Muscle of leg (tissue), 11 donors: ENCODE measurements around the gene CRYBG2. TPM values are rescaled to one million over a fixed set of nuclear protein-coding genes. Genes with fewer than 3 reads are reported as not detected.
"Not testable (repeated sequence)": the region's sequence is repeated elsewhere in the genome, so short reads cannot be mapped to it uniquely, and the experiment has no call there.

ENCODE experiments used
- DNase-seq: peaks from one replicate; pipeline ENCODE4 v3.0.0; 2013
- H3K27ac ChIP-seq: one replicate; pipeline ENCODE4 v1.5.1; 2013; ENCODE audit warnings: mild to moderate bottlenecking, low read length, control low read depth
- H3K27me3 ChIP-seq: one replicate; pipeline ENCODE4 v1.6.1; 2013; ENCODE audit warnings: low read length; ENCODE audit not compliant: control insufficient read depth, insufficient read depth
- H3K36me3 ChIP-seq: one replicate; pipeline ENCODE4 v1.6.1; 2013; ENCODE audit warnings: low read length; ENCODE audit not compliant: control insufficient read depth, insufficient read depth
- H3K4me1 ChIP-seq: one replicate; pipeline ENCODE4 v1.6.1; 2013; ENCODE audit warnings: low read length; ENCODE audit not compliant: control insufficient read depth, insufficient read depth
- H3K4me3 ChIP-seq: one replicate; pipeline ENCODE4 v1.5.1; 2013; ENCODE audit warnings: low read length, control low read depth
- H3K9me3 ChIP-seq: replicated peaks from 2 replicates; pipeline ENCODE4 v1.6.1; 2013; ENCODE audit warnings: low read depth, low read length; ENCODE audit not compliant: control insufficient read depth
- WGBS: methylation state at CpG from one replicate; pipeline ENCODE4 v1.1.5; 2013; ENCODE audit warnings: missing lambda C conversion rate; ENCODE audit not compliant: insufficient coverage; 5-methylcytosine and 5-hydroxymethylcytosine counted together
- polyA plus RNA-seq, 8 donors: library from polyadenylated mRNA; unstranded; fragments of 120-200 nt; gene quantifications; one replicate each; pipeline versions ENCODE4 v1.2.1 to v1.2.3, GENCODE V29; 2013; ENCODE audit warnings: inconsistent platforms in 1 of 8, low replicate concordance in 1 of 8; ENCODE audit not compliant: insufficient read length in 8 of 8, insufficient read depth in 1 of 8
- total RNA-seq: library from RNA; stranded (reverse); fragments of 120-200 nt; gene quantifications from one replicate; pipeline ENCODE4 v1.2.4, GENCODE V29; 2013

The CRYBG2 gene
- total and polyA plus RNA-seq, 9 donors = 0.07 to 1.6 (median 0.20) TPM; not detected in 4

DNA sequence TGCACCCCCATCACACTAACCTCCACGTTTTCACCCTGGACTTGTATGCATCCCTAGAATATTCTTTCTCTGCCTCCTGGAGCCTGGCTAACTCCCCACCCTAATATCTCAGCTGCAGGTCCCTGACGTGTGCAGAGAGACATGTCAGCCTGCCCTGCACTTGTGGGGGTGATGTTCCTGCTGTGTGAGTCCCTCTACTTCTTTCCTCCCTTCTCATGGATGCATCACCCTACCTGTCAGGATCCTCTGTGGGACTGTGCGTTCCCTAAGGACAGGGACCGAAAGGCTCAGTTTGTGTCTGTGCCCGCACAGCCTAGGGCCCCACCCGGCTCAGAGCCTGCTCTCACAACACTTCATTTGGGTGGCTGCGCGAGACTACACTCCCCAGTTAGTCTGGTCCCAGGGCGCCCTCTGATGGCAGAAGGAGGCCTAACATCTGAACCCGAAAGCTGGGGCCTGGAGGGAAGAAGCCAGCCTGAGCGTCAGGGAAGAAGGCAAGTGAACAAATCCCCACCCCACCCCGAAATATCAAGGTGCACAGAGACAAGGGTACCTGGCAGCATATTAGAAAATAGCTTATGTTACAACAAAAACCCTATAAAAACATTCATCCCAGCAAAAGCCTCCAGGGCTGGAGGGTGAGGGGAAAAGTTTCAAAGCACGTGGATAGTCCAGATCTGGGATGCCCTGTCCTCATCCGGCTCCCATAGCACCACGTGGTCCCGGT, 32.5 kb downstream of the CRYBG2 start:
- Histone ChIP-seq H3K27ac (no peak overlapping the region), H3K4me3 (no peak overlapping the region), H3K27me3 (no peaks in the 10 kb centered on the region), H3K9me3 (no peaks in the 10 kb centered on the region), H3K4me1 (peaks cover 4% of the 10 kb centered on the region), H3K36me3 (no peaks in the 10 kb centered on the region)
- peak; percentile 91 for DNase-seq
- 6% methylated on average over 3 of the region's 16 CpGs for WGBS

DNA sequence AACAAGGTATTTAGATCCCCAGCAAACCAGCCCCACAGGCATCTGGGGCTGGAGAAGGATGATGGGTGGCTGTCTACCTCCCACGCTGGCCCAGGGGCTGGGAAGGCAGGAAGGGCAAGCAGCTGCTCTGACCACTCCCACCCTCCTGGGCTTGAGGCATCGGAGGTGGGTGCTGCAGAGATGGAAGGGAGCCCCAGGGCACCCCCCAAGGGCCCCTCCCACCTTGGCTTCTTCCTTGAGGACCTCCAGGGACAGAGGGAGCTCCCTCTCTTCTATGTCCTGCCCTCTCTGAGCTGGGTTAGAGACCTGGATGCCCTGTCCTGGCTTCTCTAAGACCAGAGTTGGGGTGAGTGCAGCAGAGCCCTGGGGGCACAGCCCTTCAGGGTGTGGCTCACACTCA, 33.0 kb downstream of the CRYBG2 start:
- Histone ChIP-seq H3K4me3 (no peak overlapping the region), H3K27ac (no peak overlapping the region), H3K4me1 (peaks cover 4% of the 10 kb centered on the region), H3K9me3 (no peaks in the 10 kb centered on the region), H3K36me3 (no peaks in the 10 kb centered on the region), H3K27me3 (no peaks in the 10 kb centered on the region)
- no CpG with 5 or more reads among the region's 2 CpGs for WGBS
- no peak for DNase-seq

DNA sequence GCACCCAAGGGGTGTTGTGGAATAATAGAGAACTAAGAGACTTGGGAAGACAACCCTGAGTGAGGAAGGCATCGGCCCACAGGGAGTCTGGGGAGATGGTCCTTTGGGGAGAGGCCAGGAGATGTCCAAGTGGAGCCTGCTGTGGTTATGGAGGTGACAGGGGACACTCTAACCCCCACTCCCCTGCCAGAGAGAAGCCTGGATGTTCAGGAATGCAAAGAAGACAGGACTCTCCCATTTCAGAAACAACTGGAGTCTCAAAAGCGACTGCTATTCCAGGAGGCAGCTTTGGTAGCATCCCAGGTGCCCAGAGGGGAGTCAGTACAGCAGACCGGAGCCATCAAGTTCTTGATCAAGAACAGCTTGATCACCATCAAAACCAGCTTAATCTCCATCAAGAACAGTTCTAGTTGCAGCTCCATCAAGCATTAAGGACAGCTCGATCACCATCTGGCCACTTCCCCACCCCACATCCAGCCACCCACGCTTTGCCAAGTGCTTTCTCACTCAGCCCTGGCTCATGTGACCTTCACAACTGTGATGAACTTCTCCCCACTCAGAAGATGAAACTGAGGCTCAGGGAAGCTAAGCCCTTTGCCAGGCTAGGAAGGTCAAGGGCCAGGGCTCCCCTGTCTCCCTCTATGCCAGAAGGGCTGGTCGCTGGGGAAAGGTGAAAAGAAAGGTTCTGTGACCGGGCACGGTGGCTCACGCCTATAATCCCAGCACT, 35.4 kb downstream of the CRYBG2 start:
- no peaks in the 10 kb centered on the region for H3K36me3 ChIP-seq
- no peaks in the 10 kb centered on the region for H3K27me3 ChIP-seq
- H3K4me3 ChIP-seq = peak overlapping the region; percentile 8
- 81% methylated on average over 7 of the region's 9 CpGs for WGBS
- DNase-seq = peak; percentile 35
- no peak overlapping the region for H3K27ac ChIP-seq
- peaks cover 7% of the 10 kb centered on the region for H3K4me1 ChIP-seq
- H3K9me3 ChIP-seq = no peaks in the 10 kb centered on the region

DNA sequence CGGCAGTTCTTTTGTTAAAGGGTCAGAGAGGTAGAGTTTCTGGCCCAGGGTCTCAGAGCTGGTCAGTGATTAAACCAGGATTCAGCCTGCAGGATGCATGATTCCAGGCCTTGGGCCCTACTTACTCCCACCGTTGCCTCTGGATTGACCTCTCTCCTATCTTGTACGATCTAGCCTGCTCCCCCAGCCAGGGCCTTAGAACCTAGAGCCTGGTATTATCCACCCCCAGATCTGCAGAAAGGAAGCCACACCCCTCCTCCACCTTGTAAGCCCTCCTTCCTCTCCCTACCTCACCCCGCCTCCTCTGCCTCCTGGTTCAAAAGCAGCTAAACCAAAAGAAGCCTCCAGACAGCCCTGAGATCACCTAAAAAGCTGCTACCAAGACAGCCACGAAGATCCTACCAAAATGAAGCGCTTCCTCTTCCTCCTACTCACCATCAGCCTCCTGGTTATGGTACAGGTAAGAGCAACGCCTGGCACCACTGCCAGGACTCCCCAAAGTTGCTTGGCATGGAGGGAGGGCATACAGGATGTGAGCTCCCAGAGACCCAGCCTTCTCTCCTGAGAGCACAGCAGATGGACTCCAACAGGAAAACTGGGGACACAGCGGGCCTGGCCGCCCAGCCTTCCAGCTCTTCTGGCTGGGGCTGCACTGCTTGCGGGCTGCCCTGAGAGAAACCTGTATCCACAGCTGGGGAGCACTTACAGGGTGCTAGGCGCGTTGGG, 36.2 kb downstream of the CRYBG2 start, which contains the start of gene CD52:
Gene CD52, plus strand, starts transcription at position 347 of the 726 bp plus-strand sequence. Its CDS starts 60 bp downstream, at position 407.
- WGBS = 51% methylated on average over 5 of the region's 12 CpGs
- Histone ChIP-seq H3K9me3 (no peaks in the 10 kb centered on the region), H3K27ac (no peak within 1 kb of the TSS), H3K36me3 (no peaks in the 10 kb centered on the region), H3K4me1 (peaks cover 7% of the 10 kb centered on the region), H3K27me3 (no peaks in the 10 kb centered on the region), H3K4me3 (peak within 1 kb of the TSS; percentile 8)
- no peak for DNase-seq

DNA sequence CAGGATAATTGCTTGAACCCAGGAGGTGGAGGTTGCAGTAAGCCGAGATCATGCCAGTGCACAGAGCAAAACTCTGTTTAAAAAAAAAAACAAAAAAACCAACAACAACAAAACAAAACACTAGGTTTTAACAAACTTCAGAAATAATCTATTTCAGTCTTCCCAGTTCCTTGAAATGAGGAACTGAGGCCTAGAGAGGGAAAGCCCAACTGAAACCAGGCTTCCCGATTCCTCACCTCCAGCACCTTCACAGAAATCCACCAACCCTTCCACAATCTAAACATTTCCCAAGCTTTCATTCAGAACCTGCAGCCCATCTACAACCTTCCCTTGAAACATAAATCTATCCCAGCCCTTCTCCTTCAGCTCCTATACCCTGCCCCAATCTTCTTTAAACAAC, 36.8 kb downstream of the CRYBG2 start:
- Histone ChIP-seq H3K4me3 (no peak overlapping the region), H3K27me3 (no peaks in the 10 kb centered on the region), H3K9me3 (no peaks in the 10 kb centered on the region), H3K36me3 (no peaks in the 10 kb centered on the region), H3K27ac (no peak overlapping the region), H3K4me1 (peaks cover 7% of the 10 kb centered on the region)
- no peak for DNase-seq
- 71% methylated on average over 1 of the region's 2 CpGs for WGBS

DNA sequence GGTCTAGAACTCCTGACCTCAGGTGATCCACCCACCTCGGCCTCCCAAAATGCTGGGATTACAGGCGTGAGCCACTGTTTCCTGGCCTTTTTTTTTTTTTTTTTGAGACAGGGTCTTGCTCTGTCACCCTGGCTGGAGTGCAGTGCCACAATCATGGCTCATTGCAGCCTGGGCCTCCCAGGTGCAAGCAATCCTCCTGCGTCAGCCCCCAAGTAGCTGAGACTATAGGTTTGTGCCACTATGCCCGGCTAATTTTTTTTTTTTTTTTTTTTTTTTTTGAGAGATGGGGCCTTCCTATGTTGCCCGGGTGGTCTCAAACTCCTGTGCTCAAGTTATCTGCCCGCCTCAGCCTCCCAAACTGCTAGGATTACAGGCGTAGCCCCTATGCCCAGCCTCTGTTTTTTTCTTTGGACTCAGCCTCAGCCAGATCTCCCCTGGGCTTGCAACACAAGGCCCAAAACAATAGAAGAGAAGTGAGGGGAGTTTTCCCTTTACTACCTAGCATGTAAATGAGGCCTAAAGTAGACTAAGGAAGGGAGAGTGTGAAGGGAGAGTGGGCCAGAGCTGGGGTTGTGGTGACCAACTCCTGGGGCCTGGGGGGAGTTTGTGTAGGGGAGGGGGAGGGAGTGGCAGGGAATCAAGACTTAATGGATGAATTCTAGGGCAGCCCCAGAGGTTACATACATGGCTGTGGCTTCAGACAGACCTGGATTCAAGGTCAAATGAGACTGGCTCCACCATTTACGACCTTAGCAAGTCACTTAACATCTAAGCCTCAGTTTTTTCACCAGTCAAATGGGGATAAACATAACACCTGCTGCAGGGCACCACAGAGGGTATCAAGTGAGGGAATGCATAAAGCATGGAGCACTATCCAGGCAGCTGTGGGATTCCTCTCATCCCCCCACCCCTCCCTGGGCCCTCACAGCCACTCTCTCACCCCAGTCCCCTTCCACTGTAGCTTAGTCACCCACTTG, 37.8 kb downstream of the CRYBG2 start:
- WGBS = 89% methylated on average over 5 of the region's 8 CpGs
- H3K36me3 ChIP-seq = no peaks in the 10 kb centered on the region
- peaks cover 3% of the 10 kb centered on the region for H3K4me1 ChIP-seq
- DNase-seq = no peak
- no peaks in the 10 kb centered on the region for H3K27me3 ChIP-seq
- no peaks in the 10 kb centered on the region for H3K9me3 ChIP-seq
- no peak overlapping the region for H3K27ac ChIP-seq
- H3K4me3 ChIP-seq = no peak overlapping the region

DNA sequence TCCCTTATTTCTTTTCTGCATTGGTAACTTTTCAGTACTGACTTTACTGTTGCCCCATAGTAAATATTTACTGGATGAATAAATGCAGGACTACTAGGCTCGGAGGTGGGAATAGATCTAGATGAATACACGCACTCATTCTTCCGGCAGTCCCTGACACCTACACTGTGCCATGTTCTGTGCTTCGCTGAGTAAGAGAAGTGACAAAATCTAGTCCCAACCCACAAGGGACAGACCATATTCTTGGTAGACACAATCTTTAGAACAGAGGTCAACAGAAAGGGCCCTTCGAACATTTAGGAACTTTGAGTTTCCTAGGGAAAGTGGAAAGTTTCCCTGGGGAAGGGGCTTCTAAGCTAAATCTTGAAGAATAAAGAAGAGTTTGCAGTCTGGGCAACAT, 39.4 kb downstream of the CRYBG2 start:
- no CpG with 5 or more reads among the region's 5 CpGs for WGBS
- Histone ChIP-seq H3K27ac (no peak overlapping the region), H3K4me3 (no peak overlapping the region), H3K9me3 (no peaks in the 10 kb centered on the region), H3K4me1 (peaks cover 3% of the 10 kb centered on the region), H3K36me3 (no peaks in the 10 kb centered on the region), H3K27me3 (no peaks in the 10 kb centered on the region)
- DNase-seq = no peak

DNA sequence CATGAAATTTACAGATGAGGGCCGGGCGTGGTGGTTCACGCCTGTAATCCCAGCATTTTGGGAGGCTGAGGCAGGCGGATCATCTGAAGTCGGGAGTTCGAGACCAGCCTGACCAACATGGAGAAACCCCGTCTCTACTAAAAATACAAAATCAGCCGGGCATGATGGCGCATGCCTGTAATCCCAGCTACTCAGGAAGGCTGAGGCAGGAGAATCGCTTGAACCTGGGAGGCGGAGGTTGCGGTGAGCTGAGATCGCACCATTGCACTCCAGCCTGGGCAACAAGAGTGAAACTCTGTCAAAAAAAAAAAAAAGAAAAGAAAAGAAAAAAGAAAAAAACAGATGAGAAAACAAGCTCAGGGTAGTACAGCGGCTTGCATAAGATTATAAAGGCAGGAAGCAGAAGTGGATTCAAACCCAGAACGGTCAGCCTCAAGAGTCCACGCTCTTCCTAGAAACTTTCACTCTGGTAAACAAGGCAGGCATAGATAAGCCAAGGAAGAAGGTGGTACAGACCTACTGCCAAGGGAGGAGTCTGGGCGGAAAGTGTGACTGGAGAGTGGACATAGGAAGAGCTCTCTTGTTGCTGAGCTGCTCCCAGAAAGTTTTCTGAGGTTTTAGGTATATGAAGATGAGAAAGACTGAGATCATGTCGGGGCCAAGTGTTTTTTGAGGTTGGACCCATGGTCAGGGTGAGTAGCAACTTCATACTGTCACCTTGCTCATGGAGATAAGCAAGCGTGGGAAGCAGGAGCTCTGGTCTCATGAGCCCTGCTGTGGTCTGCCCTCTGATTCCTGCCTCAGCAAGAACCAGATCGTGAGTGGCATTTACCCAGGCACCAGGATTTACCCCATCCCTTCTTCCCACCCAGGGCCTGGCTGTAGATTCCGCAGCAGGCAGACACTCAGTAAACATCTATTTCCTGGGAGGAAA, 45.7 kb downstream of the CRYBG2 start:
- H3K27ac ChIP-seq, DNase-seq: not testable (repeated sequence)

DNA sequence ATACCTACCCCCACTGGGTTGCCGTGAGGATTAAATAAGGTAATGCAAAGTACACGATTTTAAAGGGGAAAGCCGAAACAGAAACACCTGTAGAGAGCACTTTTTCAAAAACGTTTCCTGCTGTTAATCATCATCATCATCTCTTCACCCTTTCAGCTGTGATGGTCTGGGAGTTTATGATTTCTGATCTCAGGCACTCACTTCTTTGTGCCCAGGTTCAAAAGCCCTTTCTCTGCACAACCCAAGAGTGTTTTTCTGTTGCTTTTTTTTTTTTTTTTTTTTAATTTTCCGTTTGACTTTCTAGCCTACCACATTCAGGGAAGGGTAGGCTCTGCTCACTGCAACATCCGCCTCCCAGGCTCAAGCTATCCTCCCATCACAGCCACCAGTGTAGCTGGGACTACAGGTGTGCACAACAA, 46.6 kb downstream of the CRYBG2 start:
- H3K9me3 ChIP-seq = no peaks in the 10 kb centered on the region
- DNase-seq = no peak
- H3K27me3 ChIP-seq = no peaks in the 10 kb centered on the region
- no peaks in the 10 kb centered on the region for H3K36me3 ChIP-seq
- no peak overlapping the region for H3K4me3 ChIP-seq
- H3K27ac ChIP-seq = no peak overlapping the region
- no CpG with 5 or more reads among the region's 6 CpGs for WGBS
- H3K4me1 ChIP-seq = peaks cover 15% of the 10 kb centered on the region

More for the DNA sequence above, 45.7 kb downstream of the CRYBG2 start:
- H3K27me3 ChIP-seq, H3K4me1 ChIP-seq, H3K4me3 ChIP-seq, H3K36me3 ChIP-seq, H3K9me3 ChIP-seq: not testable (repeated sequence)
- whole genome bisulfite sequencing = 94% methylated on average over 14 of the region's 21 CpGs
